ENCODE measurements around the gene COL5A2. TPM values are rescaled to one million over a fixed set of nuclear protein-coding genes. Genes with fewer than 3 reads are reported as not detected.

COL5A2 gene
- total RNA-seq, 1 donor from 2014 or later = 0.13 TPM

DNA sequence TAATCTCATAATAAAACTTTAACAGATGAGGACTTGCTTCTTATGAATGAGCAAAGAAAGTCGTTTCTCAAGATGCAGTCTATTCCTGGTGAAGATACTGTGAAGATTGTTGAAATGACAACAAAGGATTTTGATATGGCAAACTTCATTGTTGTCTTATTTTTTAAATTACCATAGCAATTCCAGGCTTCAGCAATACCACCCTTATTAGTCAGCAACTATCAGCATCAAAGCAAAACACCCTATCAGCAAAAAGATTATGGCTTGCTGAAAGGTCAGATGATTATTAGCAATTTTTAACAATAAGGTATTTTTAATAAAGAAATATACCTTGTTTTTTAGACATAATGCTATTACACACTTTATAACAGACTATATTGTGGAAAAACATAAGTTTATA lies 88.3 kb downstream of the COL5A2 start:
- DNase-seq (no peak), ATAC-seq (ENCODE audit: low read depth) (no peak)
- Mint-ChIP-seq H3K4me1 (no peaks in the 10 kb centered on the region), H3K36me3 (ENCODE audit: low read depth) (no peaks in the 10 kb centered on the region), H3K4me3 (no peak overlapping the region), H3K9me3 (no peaks in the 10 kb centered on the region), H3K27ac (no peak overlapping the region), H3K27me3 (no peaks in the 10 kb centered on the region)
- CTCF ChIA-PET = no interaction called here
- TF ChIP-seq, protein P1, sequence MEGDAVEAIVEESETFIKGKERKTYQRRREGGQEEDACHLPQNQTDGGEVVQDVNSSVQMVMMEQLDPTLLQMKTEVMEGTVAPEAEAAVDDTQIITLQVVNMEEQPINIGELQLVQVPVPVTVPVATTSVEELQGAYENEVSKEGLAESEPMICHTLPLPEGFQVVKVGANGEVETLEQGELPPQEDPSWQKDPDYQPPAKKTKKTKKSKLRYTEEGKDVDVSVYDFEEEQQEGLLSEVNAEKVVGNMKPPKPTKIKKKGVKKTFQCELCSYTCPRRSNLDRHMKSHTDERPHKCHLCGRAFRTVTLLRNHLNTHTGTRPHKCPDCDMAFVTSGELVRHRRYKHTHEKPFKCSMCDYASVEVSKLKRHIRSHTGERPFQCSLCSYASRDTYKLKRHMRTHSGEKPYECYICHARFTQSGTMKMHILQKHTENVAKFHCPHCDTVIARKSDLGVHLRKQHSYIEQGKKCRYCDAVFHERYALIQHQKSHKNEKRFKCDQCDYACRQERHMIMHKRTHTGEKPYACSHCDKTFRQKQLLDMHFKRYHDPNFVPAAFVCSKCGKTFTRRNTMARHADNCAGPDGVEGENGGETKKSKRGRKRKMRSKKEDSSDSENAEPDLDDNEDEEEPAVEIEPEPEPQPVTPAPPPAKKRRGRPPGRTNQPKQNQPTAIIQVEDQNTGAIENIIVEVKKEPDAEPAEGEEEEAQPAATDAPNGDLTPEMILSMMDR (IDR thresholded peaks at IDR 0.05) = no peak
- POLR2A ChIA-PET = no interaction called here
- intact Hi-C loops (cut with micrococcal nuclease) = loop anchor here (5.0 kb wide), 1 partner anchor 981 kb away; no protein-coding TSS in a partner anchor

DNA sequence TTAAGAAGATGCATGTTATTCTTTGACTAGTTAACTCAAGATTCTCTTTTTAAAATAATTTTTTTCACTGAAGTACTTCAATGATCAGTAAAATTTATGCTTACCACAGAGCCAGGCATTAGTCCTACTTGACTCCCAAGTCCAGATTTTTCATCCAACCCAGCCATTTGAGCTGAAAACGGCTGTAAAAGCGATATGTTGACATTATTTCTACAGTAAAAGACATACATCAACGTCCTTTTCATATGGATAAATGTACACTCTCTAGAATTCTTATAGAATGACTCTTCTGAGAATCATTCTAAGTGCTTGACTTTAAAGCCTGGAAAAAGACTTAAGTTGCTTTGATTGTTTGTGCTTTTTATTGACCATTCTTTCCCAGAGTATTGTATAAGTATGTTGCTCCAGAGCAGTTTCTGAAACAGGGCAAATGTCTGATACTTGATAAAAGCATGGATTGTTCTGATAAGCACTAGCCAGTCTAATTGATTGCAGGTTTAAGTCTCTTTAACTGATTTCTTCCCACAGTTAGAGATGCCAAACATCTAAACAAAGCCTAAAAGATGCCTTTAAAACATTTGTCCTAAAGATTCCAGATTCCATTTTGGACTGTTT lies 90.9 kb downstream of the COL5A2 start:
- Mint-ChIP-seq H3K27me3 (no peaks in the 10 kb centered on the region), H3K4me1 (no peaks in the 10 kb centered on the region), H3K4me3 (no peak overlapping the region), H3K36me3 (ENCODE audit: low read depth) (no peaks in the 10 kb centered on the region), H3K9me3 (no peaks in the 10 kb centered on the region), H3K27ac (no peak overlapping the region)
- intact Hi-C loops (cut with micrococcal nuclease) = no loop called here
- ChIA-PET CTCF (no interaction called here), POLR2A (no interaction called here)
- DNase-seq = no peak
- no peak for ATAC-seq (ENCODE audit: low read depth)
- TF ChIP-seq, protein P1 (IDR thresholded peaks at IDR 0.05) = no peak

DNA sequence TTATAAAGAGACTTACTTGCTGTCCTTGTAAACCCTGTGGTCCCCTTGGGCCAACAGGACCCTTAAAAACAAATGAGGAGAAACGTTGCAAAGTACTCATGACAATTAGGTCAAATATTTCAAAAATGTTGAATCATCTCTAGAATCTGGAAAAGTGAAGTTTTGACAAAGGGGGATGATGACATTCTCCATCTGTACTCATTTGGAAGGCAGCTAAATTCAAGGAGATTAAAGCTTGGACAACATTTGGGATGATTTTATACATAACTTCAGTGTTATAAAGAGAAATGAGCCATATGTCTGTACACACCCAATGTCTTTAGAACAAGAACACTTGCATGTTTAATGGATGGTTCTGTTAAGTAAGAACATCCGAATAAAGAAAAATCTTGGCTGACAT lies 92.9 kb downstream of the COL5A2 start:
- no peaks in the 10 kb centered on the region for H3K4me1 Mint-ChIP-seq
- H3K4me3 Mint-ChIP-seq = no peak overlapping the region
- CTCF ChIA-PET = no interaction called here
- H3K36me3 Mint-ChIP-seq (ENCODE audit: low read depth) = no peaks in the 10 kb centered on the region
- no peaks in the 10 kb centered on the region for H3K9me3 Mint-ChIP-seq
- TF ChIP-seq, protein P1 (IDR thresholded peaks at IDR 0.05) = no peak
- intact Hi-C loops (cut with micrococcal nuclease) = no loop called here
- POLR2A ChIA-PET = no interaction called here
- H3K27me3 Mint-ChIP-seq = no peaks in the 10 kb centered on the region
- DNase-seq (no peak), ATAC-seq (ENCODE audit: low read depth) (no peak)
- no peak overlapping the region for H3K27ac Mint-ChIP-seq

DNA sequence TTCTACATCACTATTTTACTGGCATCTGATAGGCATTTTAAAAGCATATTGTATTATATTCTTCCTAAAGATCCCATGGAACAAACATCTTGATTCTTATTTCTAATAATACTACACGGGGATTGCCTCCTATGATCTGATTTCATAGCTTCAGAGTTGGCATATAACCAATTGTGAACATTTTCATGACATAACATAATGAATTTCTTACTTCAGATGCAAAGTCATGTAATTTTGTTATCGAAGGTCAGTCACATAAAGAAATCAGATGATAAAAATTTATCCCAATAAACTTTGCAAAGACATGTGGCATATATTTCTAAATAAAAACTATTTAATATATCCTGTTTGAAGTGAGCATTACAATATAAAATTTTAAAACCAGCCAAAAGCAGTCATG lies 93.3 kb downstream of the COL5A2 start:
- Mint-ChIP-seq H3K36me3 (ENCODE audit: low read depth) (no peaks in the 10 kb centered on the region), H3K9me3 (no peaks in the 10 kb centered on the region), H3K4me3 (no peak overlapping the region), H3K27me3 (no peaks in the 10 kb centered on the region), H3K27ac (no peak overlapping the region), H3K4me1 (no peaks in the 10 kb centered on the region)
- ChIA-PET POLR2A (no interaction called here), CTCF (no interaction called here)
- DNase-seq (no peak), ATAC-seq (ENCODE audit: low read depth) (no peak)
- TF ChIP-seq, protein P1 (IDR thresholded peaks at IDR 0.05) = no peak
- intact Hi-C loops (cut with micrococcal nuclease) = no loop called here

DNA sequence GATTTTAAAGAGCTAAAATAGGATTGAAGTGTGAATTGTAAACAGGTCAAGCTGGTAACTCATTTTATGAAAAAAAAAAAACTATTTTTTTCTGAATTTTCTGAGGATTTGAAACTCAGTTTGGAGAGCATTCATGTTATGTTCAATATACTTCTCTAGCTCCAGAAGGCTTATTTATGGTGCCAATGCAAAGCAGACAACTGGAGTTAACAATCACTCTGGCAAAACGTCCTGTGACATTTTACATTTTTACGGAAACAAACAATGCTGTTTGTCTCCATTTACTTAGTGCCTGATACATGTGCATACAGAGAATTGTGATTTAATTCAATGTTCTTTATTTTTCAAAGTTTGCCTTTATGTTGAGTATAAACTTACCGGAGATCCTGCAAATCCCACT lies 96.0 kb downstream of the COL5A2 start:
- no peak for ATAC-seq (ENCODE audit: low read depth)

More for the DNA sequence above, 96.0 kb downstream of the COL5A2 start:
- ChIA-PET CTCF (no interaction called here), POLR2A (no interaction called here)
- H3K9me3 Mint-ChIP-seq = no peaks in the 10 kb centered on the region
- TF ChIP-seq, protein P1 (IDR thresholded peaks at IDR 0.05) = no peak
- no peaks in the 10 kb centered on the region for H3K4me1 Mint-ChIP-seq
- intact Hi-C loops (cut with micrococcal nuclease) = no loop called here
- no peaks in the 10 kb centered on the region for H3K36me3 Mint-ChIP-seq (ENCODE audit: low read depth)
- DNase-seq = no peak
- no peak overlapping the region for H3K4me3 Mint-ChIP-seq
- no peak overlapping the region for H3K27ac Mint-ChIP-seq
- no peaks in the 10 kb centered on the region for H3K27me3 Mint-ChIP-seq

Measured in activated B cell treated with CpG ODN at 0.5 μM for 24 hours (primary cell).